Tibial nerve (tissue), 4 donors: Measurements from ENCODE around the gene TMEM144. TPM values are rescaled to one million over a fixed set of nuclear protein-coding genes. Genes with fewer than 3 reads are reported as not detected.

ENCODE experiments used
- DNase-seq, 2 donors: peaks; one replicate each; pipeline ENCODE4 v3.0.0-alpha.2; 2019; ENCODE audit warnings: low spot score in 2 of 2
- H3K27ac ChIP-seq, 4 donors: fragments of 200-600 bp; sonication (generic) in 3 of 4; one replicate each; pipeline ENCODE4 v1.5.1; 2017 to 2019; ENCODE audit warnings: mild to moderate bottlenecking in 1 of 4
- H3K27me3 ChIP-seq, 2 donors: fragments of 200-600 bp; sonication (generic) in 1 of 2; one replicate each; pipeline versions ENCODE4 v1.5.1 to v1.6.0; 2017 to 2019
- H3K36me3 ChIP-seq, 3 donors: fragments of 200-600 bp; sonication (generic); one replicate each; pipeline ENCODE4 v1.5.1; 2018 to 2019
- H3K4me1 ChIP-seq, 4 donors: fragments of 200-600 bp; sonication (generic) in 3 of 4; one replicate each; pipeline ENCODE4 v1.5.1; 2017 to 2019
- H3K4me3 ChIP-seq, 4 donors: fragments of 200-600 bp; sonication (generic) in 3 of 4; one replicate each; pipeline ENCODE4 v1.5.1; 2017 to 2019; ENCODE audit warnings: mild to moderate bottlenecking in 1 of 4, moderate library complexity in 1 of 4
- H3K9me3 ChIP-seq, 4 donors: fragments of 200-600 bp; sonication (generic) in 3 of 4; one replicate each; pipeline ENCODE4 v1.5.1; 2017 to 2019
- EP300 ChIP-seq, 2 donors: sonication (generic); formaldehyde crosslinking; IDR thresholded peaks; one replicate each; pipeline ENCODE4 v1.6.1; 2017; ENCODE audit warnings: antibody characterized with exemption in 2 of 2, mild to moderate bottlenecking in 1 of 2
- POLR2A ChIP-seq, 2 donors: fragments of 450-650 bp; IDR thresholded peaks; one replicate each; pipeline ENCODE4 v1.6.1; 2017; ENCODE audit warnings: antibody characterized with exemption in 2 of 2, mild to moderate bottlenecking in 2 of 2, moderate library complexity in 2 of 2
- WGBS, 2 donors: methylation state at CpG; one replicate each; pipeline ENCODE4 v1.1.5; 2018; 5-methylcytosine and 5-hydroxymethylcytosine counted together
- total RNA-seq, 4 donors: library from RNA; depleted of rRNA; stranded (reverse); fragments of >200 nt; gene quantifications; one replicate each; pipeline ENCODE4 v1.1.0, GENCODE V29; 2016
- TF ChIP-seq, protein P1 (sequence below), 5 experiments: fragments of 200-600 bp in 3 of 5; fragments of 450-650 bp in 2 of 5; sonication (generic) in 3 of 5; IDR thresholded peaks; one replicate each; pipeline ENCODE4 v1.5.1; 2016 to 2019; ENCODE audit warnings: antibody characterized with exemption in 5 of 5, mild to moderate bottlenecking in 3 of 5, moderate library complexity in 2 of 5

TMEM144 gene
- total RNA-seq, 4 donors from 2014 or later, result 4.9 to 23.8 (median 9.0) TPM

DNA sequence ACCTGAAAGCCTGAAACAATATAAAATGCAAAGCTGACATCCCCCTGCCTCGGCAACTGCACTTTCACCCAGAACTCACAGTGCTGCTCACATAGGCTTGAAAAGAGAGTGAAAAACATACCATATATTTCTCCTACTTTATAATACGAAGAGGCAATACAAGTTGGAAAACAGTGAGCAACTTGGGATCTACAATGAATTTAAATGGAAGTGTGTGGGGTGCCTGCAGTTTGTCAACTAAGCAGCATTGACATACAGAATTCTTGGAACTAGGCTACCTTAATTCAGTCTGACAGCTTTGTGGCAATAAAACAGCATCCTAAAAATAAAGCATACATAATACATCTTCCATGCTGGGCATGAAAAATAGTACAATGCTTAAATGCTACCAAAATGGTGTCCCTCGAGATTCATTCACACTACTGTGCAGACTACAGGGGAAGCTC lies 45.5 kb upstream of the TMEM144 start:
- 23 to 34% methylated on average over 3 of the region's 3 CpGs for WGBS, 2 donors
- Histone ChIP-seq H3K4me3 (peak overlapping the region in 2 of 4 donors; percentile 10 to 59), H3K4me1 (peaks cover 0 to 69% (median 17%) of the 10 kb centered on the region in 4 donors)

DNA sequence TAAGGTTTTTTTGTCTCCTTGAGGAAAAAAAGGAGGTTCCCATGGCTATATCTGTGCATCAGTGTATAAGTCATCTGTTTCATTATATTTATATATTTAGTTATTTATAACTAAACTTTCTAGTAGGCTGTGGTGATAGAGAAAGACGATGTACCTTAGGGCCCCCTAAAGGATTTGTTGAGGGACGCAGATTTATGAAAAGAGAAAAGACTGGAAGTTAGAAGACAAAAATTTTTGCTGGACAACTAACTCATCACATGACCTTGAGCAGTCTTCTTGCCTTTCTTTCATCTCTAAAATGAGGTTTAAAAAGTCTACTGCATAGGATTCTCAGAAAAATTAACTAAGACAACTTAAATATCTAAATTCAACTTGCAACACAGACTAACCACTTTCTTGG lies 43.6 kb upstream of the TMEM144 start:
- 25 to 32% methylated on average over 2 of the region's 2 CpGs for WGBS, 2 donors
- H3K27ac ChIP-seq, result peak overlapping the region; percentile 55 to 93 (median 85)
- no peak for DNase-seq
- no peaks in the 10 kb centered on the region for H3K9me3 ChIP-seq
- no peaks in the 10 kb centered on the region for H3K27me3 ChIP-seq
- peaks cover 0 to 51% (median 19%) of the 10 kb centered on the region in 4 donors for H3K4me1 ChIP-seq
- H3K4me3 ChIP-seq, result peak overlapping the region in 2 of 4 donors; percentile 0 to 59
- H3K36me3 ChIP-seq, result no peaks in the 10 kb centered on the region
- TF ChIP-seq POLR2A (IDR thresholded peaks at IDR 0.05) (no peak), EP300 (IDR thresholded peaks at IDR 0.05) (no peak)
- TF ChIP-seq, protein P1, sequence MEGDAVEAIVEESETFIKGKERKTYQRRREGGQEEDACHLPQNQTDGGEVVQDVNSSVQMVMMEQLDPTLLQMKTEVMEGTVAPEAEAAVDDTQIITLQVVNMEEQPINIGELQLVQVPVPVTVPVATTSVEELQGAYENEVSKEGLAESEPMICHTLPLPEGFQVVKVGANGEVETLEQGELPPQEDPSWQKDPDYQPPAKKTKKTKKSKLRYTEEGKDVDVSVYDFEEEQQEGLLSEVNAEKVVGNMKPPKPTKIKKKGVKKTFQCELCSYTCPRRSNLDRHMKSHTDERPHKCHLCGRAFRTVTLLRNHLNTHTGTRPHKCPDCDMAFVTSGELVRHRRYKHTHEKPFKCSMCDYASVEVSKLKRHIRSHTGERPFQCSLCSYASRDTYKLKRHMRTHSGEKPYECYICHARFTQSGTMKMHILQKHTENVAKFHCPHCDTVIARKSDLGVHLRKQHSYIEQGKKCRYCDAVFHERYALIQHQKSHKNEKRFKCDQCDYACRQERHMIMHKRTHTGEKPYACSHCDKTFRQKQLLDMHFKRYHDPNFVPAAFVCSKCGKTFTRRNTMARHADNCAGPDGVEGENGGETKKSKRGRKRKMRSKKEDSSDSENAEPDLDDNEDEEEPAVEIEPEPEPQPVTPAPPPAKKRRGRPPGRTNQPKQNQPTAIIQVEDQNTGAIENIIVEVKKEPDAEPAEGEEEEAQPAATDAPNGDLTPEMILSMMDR (IDR thresholded peaks at IDR 0.05), result no peak

More for the DNA sequence above, 45.5 kb upstream of the TMEM144 start:
- H3K27me3 ChIP-seq, result no peaks in the 10 kb centered on the region
- no peaks in the 10 kb centered on the region for H3K36me3 ChIP-seq
- no peak for DNase-seq
- peak overlapping the region; percentile 43 to 93 (median 85) for H3K27ac ChIP-seq
- H3K9me3 ChIP-seq, result no peaks in the 10 kb centered on the region
- TF ChIP-seq, protein P1 (IDR thresholded peaks at IDR 0.05), result no peak
- TF ChIP-seq EP300 (IDR thresholded peaks at IDR 0.05) (no peak), POLR2A (IDR thresholded peaks at IDR 0.05) (no peak)

DNA sequence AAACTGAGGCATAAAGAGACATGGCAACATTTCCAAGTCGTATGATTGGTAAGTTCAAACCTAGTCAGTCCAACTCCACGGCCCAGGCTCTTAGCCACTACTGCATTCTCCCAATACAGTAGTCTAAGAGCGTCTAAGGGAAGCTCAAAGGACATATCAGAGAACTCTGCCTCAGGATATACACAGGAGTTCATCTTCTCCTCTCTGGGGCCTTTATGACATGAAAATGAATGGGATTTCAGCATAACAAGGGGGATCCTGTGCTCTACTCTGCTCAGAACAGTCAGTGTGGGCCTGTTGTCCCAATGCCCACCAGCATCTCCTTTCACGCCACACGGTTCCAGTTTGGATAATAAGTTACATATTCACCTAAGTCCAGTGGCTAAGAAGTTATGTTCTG lies 41.7 kb upstream of the TMEM144 start:
- Histone ChIP-seq H3K36me3 (no peaks in the 10 kb centered on the region), H3K9me3 (no peaks in the 10 kb centered on the region), H3K27me3 (no peaks in the 10 kb centered on the region), H3K4me3 (peak overlapping the region; percentile 11 to 59 (median 56)), H3K4me1 (peaks cover 0 to 49% (median 17%) of the 10 kb centered on the region in 4 donors), H3K27ac (peak overlapping the region; percentile 72 to 93 (median 85))
- WGBS, 2 donors, result 54 to 63% methylated on average over 5 of the region's 5 CpGs
- no peak for DNase-seq
- TF ChIP-seq, protein P1 (IDR thresholded peaks at IDR 0.05), result no peak
- TF ChIP-seq EP300 (IDR thresholded peaks at IDR 0.05), result no peak
- no peak for TF ChIP-seq POLR2A (IDR thresholded peaks at IDR 0.05)

DNA sequence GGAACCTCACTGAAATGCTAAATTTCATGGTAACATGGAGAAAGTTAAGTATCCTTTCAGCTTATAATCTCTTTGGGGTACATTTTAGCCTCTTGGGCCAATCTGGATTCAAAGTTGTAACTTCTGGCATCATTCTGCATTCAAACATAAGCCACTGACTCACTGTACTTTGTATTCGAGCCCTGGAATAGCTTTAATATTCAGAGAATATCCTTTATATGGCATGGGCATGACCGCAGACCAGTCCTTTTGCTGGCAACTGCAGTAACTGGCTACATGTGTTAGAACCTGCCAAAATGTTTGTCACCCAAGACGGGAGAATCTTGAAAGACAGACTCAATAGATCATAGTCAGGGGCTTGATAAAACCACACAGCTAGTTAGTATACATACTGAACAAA lies 40.8 kb upstream of the TMEM144 start:
- H3K27me3 ChIP-seq, result no peaks in the 10 kb centered on the region
- TF ChIP-seq EP300 (IDR thresholded peaks at IDR 0.05), result no peak
- no peak for TF ChIP-seq POLR2A (IDR thresholded peaks at IDR 0.05)
- TF ChIP-seq, protein P1 (IDR thresholded peaks at IDR 0.05), result no peak
- H3K4me1 ChIP-seq, result peaks cover 0 to 57% (median 16%) of the 10 kb centered on the region in 4 donors
- H3K4me3 ChIP-seq, result peak overlapping the region; percentile 27 to 59 (median 56)
- no peaks in the 10 kb centered on the region for H3K36me3 ChIP-seq
- peak overlapping the region; percentile 72 to 93 (median 85) for H3K27ac ChIP-seq
- H3K9me3 ChIP-seq, result no peaks in the 10 kb centered on the region
- 9 to 12% methylated on average over 3 of the region's 3 CpGs for WGBS, 2 donors
- no peak for DNase-seq

DNA sequence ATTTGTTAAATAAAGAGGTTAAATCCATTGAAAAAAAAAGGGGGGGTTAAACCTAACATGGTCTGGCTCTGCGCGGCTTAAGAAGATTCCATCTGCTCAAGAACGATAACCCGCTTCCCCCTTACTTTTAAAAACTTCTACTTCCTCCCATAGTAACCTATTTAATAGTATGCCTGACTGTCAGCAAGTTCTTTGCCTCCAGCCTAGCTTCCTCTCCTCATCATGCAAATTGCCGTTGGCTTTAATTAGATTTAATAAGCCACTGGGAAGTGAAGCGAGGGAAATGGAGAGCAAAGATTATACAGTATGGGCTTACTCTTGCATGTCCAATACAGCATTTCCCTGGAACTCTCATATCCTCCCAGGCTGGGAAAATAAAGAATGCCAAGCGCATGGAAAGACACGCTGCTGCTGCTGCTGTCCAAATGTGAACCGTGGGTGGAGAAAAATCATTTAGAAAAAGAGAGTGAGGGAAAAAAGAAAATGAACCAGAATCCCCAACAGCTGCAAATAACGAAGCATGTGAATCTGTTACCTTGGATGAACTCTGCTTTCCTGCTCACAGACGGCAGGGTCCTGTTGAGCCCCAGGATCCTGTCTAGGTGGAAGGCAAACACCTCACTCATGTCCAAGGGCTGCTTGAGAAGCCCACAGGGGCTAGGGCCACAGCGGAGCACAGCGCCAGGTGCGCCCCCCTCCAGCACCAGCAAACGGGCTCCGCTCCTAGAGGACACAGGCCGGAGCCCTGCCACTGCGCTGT lies 40.2 kb upstream of the TMEM144 start:
- peak overlapping the region; percentile 27 to 59 (median 56) for H3K4me3 ChIP-seq
- H3K9me3 ChIP-seq, result no peaks in the 10 kb centered on the region
- TF ChIP-seq, protein P1 (IDR thresholded peaks at IDR 0.05), result no peak
- peak in 1 of 2 donors; percentile 51 for TF ChIP-seq EP300 (IDR thresholded peaks at IDR 0.05)
- 16 to 22% methylated on average over 17 to 18 of the region's 18 CpGs for WGBS, 2 donors
- peaks cover 0 to 57% (median 14%) of the 10 kb centered on the region in 4 donors for H3K4me1 ChIP-seq
- peak overlapping the region; percentile 72 to 93 (median 85) for H3K27ac ChIP-seq
- DNase-seq, result no peak
- H3K36me3 ChIP-seq, result no peaks in the 10 kb centered on the region
- H3K27me3 ChIP-seq, result no peaks in the 10 kb centered on the region
